HG02642 (cell line): Measurements from ENCODE around the gene ERV3-1.
"Not testable (repeated sequence)": the region's sequence is repeated elsewhere in the genome, so short reads cannot be mapped to it uniquely, and the experiment has no call there.

ENCODE experiments used
- ATAC-seq: cut with Tn5 transposase; IDR thresholded peaks from one replicate; pipeline ENCODE4 v1.9.1; 2021; ENCODE audit warnings: mild to moderate bottlenecking; ENCODE audit not compliant: unreplicated experiment, poor library complexity

Gene ERV3-1

GRCh38 chr7:65002972-65003585 is 3.4 kb downstream of the ERV3-1 start:
- no peak for ATAC-seq

- ATAC-seq: no peak
Measured at GRCh38 chr7:65001291-65001814, 5.1 kb downstream of the ERV3-1 start.

- ATAC-seq: peak; percentile 51
Measured at GRCh38 chr7:64999165-65000004, 7.1 kb downstream of the ERV3-1 start.

GRCh38 chr7:64998865-64999164 is 7.7 kb downstream of the ERV3-1 start:
- ATAC-seq: no peak

- ATAC-seq: no peak
Measured at GRCh38 chr7:64997927-64998391, 8.5 kb downstream of the ERV3-1 start.

GRCh38 chr7:64997164-64997908 is 9.2 kb downstream of the ERV3-1 start:
- ATAC-seq: no peak

- ATAC-seq: no peak
Measured at GRCh38 chr7:64996305-64996704, 10.2 kb downstream of the ERV3-1 start.

GRCh38 chr7:64993901-64994300 is 12.6 kb downstream of the ERV3-1 start:
- no peak for ATAC-seq

- no peak for ATAC-seq
Measured at GRCh38 chr7:64992971-64993370, 13.5 kb downstream of the ERV3-1 start.

GRCh38 chr7:64990936-64991335 is 15.6 kb downstream of the ERV3-1 start, which contains the start of gene ZNF117:
Gene ZNF117, minus strand, starts transcription at chr7:64991036.
- ATAC-seq: no peak

- no peak for ATAC-seq
Measured at GRCh38 chr7:64990216-64990615, 16.3 kb downstream of the ERV3-1 start.

GRCh38 chr7:64978497-64979203 is 27.8 kb downstream of the ERV3-1 start:
- ATAC-seq: no peak

- no peak for ATAC-seq
Measured at GRCh38 chr7:64965594-64965993, 40.9 kb downstream of the ERV3-1 start.

GRCh38 chr7:64959072-64959747 is 47.3 kb downstream of the ERV3-1 start:
- ATAC-seq: no peak

GRCh38 chr7:64951250-64951848 is 55.1 kb downstream of the ERV3-1 start:
- no peak for ATAC-seq

- ATAC-seq: not testable (repeated sequence)
Measured at GRCh38 chr7:64950673-64951072, 55.8 kb downstream of the ERV3-1 start.

GRCh38 chr7:64948774-64949173 is 57.7 kb downstream of the ERV3-1 start:
- not testable (repeated sequence) for ATAC-seq

GRCh38 chr7:64947252-64948000 is 59.1 kb downstream of the ERV3-1 start:
- ATAC-seq: no peak

GRCh38 chr7:64946772-64947171 is 59.7 kb downstream of the ERV3-1 start:
- no peak for ATAC-seq
